Urothelium cell line (cell line): ENCODE data around the gene CSRP1.
"Not testable (repeated sequence)": the region's sequence is repeated elsewhere in the genome, so short reads cannot be mapped to it uniquely, and the experiment has no call there.

ENCODE experiments used
- DNase-seq: peaks from one replicate; pipeline ENCODE4 v3.0.0; 2011; ENCODE audit warnings: low spot score, mixed read lengths
- FAIRE-seq: peaks from 2 replicates; lab custom pipeline; 2011; peaks lifted over from hg19 to GRCh38; lab: Jason Lieb, UNC

The CSRP1 gene

DNA sequence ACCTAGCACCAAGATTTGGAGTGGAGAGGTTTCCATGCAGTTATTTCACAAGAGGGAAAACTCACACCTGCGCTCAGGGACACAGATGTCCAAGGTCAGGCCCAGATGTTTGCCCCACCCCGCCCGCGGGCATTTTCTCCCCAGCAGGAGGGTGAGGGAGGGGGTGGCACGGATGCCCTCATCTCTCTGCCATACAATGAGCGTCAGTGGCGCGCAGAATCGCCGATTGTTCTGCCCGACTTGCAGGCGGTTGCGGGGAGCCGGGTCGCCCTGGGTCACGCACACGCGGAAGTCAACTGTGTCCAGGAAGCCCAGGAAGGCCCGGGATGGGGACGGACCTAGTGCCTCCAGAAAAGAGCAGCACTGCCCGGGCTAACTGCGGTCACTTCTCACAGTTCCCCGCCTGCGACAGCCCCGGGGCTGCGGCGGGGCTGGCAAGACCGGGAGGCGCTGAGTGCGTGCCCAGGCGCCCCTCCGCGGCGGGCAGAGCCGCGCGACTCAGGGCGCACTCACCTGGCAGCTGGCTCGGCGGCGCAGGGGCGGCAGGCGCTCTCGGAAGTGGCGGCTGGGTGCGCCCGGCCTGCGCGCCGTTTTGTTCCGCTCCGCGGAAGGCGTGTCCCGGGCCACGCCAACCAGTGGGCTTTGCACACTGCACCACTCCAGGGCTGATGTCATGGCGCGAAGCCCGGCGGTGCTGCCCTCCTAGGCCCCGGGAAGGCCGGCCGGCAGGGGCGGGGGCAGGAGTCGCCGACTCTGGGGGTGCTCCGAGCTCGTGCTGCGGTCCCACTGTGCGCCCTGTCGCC lies at the start of gene CSRP1:
TSS of gene CSRP1 (minus strand) at position 567 of the 803 bp plus-strand sequence. CDS start 10,820 bp downstream, outside the sequence.
- FAIRE-seq (no peak), DNase-seq (peak; percentile 94)

GRCh38 chr1:201555593-201555945 lies 48.6 kb upstream of the CSRP1 start:
- DNase-seq (no peak), FAIRE-seq (no peak)

DNA sequence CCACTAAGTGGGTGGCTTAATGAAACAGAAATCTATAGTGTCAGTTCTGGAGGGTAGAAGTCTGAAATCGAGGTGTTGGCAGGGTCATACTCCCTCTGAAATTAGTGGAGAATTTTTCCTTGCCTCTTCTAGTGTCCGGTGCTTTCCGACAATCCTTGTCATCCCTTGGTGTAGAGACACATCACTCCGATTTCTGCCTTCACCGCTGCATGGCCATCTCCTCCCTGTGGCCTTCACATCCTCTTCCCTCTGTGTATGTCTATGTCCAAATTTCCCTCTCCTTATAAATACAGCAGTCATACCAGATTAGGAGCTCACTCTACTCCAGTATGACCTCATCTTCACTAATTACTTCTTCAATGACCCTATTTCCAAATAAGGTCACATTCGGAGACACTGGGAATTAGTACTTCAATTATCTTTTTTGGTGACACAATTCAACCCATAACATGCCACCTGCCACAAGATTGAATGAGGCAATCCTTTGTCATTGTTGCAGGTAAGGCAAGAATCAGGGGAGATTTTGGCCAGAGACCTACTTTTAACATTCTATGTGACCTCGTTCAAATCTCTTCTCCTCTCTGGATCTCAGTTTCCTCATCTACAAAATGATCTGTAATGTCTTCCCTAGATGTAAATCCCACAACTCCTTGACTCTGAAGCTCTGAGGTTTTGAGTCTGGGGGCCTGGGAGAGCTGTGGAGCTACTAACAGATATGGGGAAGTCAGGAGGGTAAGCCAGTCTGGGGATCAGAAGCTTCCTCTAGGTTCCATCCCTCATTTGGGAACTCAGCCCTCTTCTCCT lies 48.1 kb upstream of the CSRP1 start:
- FAIRE-seq: no peak
- DNase-seq: no peak

GRCh38 chr1:201554190-201554600 lies 47.3 kb upstream of the CSRP1 start:
- FAIRE-seq: no peak
- no peak for DNase-seq

DNA sequence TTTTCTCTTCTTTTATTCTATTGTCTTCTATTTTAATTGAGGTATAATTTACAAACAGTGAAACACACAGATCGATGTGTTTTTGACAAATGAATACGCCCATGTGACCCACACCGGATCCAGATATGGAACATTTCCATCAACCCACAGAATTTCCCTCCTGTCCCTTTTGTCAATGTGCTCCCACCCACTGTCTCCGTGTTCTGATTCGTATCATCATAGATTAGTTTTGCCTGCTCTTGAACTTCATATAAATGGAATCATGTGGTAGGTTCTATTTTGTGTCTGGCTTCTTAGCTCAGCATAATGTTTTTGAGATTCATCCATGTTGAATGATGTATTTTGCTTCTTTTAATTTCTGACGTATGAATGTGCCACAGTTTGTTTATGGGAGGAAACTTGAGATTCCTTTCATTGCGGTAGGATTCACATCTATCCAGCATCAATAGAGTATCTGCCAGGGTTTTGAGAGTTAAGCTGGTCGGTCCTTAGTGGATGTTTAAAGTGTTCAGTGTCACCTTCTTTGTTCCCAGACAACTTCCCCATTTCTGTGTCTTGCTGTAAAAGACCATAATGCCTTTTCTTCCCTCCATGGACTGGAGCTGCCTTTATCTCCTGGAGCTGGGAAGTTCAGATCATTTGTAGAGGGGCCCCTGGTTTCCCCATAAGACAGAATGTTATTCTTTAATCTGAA lies 46.7 kb upstream of the CSRP1 start:
- DNase-seq (no peak), FAIRE-seq (no peak)

DNA sequence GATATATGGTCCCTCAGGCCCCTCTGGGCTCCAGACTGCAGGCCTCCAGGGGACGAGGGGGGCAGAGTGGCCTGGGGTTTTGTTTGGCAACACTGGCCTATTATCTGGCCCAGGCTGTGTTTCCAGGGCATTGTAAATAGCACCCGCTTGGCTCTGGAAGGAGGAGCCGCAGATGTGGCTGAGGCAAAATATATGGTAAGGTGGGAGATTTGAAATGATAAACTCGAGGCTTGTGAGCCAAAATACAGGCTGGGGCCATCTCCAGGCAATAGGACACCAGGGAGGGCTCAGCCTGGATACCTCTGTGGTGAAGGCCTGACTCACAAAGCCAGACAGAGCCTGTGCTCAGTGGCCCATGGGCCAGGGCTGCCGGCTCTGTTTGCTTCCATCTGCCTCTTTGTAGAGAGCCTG lies 46.0 kb upstream of the CSRP1 start:
- no peak for DNase-seq

DNA sequence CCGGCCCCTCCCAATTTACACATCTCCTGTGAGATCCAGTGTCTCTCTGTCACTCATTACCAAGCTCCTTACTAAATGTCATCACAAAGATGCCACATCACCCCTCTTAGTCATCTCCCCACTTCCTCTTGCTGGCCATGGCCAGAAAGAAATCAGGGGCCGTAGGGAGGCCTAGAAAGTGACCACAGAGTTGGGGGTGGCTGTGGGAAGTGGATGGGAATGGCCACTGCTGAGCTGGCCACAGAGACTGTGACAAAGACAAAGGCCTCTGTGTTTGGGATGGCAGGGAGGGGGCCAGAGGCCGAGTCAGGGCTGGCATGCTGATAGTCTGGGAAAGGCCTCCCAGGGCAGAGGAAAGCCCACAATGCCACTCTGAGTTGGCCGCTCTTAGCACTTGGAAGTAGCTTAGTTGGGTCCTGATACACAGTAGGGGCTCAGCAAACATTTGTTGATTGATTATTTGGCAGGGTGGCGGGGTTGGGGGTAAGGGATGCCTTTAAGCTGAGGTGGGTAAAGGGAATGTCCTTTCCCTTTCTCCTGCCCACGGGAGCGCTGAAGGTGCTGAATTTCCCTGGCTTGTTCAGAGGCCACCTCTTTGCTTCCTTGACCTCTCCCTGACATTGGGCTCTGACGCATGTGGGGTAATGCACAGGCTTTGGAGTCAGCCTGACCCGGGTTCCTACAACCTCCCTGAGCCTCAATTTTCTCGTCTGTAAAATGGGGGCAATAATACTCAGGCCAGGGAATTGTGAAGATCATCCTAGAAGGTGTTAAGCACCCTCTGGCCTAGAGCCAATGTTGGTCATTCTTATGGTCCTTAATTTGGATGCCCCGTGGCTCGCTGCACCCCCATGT lies 45.2 kb upstream of the CSRP1 start:
- DNase-seq (peak; percentile 48), FAIRE-seq (no peak)

More for the DNA sequence above, 46.0 kb upstream of the CSRP1 start:
- no peak for FAIRE-seq

DNA sequence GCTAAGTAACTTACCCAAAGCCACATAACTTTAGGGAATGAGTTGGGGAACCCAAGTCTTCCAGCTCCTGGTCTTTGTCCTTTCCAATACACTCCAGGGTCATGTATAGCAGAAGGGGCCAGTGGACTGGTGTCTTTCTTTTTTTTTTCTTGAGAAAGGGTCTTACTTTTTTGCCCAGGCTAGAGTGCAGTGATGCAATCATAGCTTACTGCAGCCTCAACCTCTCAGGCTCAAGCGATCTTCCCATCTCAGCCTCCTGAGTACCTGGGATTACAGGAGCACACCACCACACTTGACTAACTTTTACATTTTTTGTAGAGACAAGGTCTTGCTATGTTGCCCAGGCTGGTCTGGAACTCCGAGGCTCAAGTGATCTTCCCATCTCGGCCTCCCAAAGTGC lies 44.2 kb upstream of the CSRP1 start:
- no peak for DNase-seq
- FAIRE-seq: no peak

- not testable (repeated sequence) for DNase-seq, FAIRE-seq
These were observed 42.6 kb upstream of the CSRP1 start for GRCh38 chr1:201549522-201549921.

DNA sequence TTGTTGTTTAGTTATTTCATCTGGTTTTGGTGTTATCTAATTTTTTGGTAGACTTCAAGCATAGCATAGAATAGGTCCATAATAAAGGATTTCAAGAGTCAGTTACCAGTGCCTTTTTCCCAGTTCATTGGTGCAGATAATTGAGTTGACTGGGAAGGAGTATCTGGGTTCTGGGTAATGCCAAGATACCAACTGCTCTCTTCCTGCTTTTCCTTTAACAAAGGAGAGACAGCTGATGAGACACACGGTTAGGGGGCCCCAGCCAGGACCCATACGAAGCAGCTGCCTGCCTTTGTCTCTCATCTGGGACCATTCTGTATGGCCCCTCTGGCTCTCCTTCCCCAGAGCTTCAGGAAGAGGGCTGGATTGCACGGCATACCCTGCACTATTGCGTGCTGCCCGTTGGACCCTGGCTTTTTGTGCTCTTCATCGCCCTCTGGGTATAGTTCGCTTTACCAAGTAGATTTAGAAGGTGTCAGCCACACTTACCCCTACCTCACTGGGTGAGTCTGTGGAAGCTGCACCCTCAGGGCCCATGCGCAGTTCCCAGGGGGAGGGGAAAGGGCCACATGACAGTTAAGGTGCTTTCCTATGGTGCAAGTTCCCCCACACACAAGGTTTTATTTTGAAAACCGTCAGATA lies 39.0 kb upstream of the CSRP1 start:
- DNase-seq (no peak), FAIRE-seq (no peak)

- FAIRE-seq (no peak), DNase-seq (no peak)
These were observed 37.8 kb upstream of the CSRP1 start for GRCh38 chr1:201544710-201545109.

DNA sequence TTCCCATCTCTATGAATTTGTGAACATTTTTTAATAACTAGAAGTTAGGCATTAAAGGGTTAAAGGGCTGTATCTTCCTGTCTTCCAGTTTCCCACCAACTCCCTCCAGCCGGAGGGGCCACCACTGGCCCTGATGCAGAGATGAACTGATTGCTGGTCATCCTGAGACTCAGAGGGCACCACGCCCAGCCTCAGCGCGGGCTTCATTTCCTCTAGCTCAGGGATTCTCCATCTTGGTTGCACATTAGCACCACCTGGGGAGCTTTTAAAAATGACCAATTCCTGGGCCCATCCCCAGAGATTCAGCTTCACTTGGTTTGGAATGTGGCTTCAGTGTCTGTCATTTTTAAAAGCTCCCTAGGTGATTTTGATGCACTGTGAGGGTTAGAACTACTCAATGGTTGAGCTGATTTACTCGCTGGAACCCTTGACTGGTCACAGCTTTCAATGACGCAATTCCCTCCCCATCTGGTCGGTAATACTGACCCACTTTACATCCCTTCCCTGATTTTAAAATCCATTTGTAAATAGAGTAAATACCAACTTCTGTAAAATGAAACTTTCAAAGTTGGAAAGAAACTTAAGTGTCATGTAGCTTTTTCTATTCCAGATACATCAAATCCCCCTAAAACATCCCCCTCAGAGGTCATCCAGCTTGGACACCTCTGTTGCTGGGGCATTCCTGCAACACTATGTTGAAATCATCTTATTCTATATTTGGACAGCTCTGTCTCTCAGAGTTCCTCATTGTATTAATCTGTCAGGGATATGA lies 37.1 kb upstream of the CSRP1 start:
- DNase-seq (no peak), FAIRE-seq (no peak)

- DNase-seq (no peak), FAIRE-seq (no peak)
These were observed 35.5 kb upstream of the CSRP1 start for GRCh38 chr1:201542309-201543035.

GRCh38 chr1:201540846-201541735 lies 34.2 kb upstream of the CSRP1 start:
- DNase-seq (no peak), FAIRE-seq (no peak)

DNA sequence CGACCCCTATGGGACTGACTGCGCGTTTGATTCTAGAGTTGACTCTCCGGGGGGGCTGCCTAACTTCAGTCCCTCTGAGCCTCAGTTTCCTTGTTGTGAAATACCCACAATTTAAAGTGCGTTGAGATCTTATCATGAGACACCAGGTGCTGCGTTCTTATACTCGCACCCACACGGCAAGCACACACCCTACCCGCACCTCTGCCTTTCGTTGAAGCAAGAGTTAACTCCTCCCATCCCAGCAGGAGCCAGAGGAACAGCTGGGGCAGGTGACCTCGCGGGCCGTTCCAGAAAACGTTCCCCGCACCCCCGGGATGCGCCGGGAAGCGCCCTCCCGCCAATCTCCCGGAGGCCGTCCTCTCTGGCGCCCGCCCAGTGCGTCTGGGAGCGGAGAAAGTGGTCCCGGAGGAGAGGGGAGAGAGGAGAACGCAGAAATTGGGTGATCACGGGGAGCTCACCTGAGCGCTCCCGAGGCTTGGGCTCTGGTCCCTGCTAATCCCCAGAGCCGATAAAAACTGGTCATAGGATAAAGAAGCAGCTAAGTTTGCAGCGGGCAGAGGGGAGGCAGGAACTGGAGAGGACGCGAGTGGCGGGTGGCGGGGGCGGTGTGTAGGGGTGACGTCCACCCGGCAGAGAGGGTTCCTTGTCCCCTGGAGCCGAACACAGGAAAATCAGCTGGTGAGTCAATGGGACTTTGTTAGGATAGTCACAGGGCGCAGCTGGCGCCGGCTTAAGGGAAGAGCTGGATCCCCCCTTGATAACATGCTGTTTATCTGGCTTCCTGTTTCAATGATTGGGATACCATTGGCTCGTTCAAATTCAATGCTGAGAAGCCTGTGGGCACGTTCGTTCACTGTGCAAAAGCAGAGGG lies 32.9 kb upstream of the CSRP1 start:
- DNase-seq (peak; percentile 50), FAIRE-seq (no peak)
